ENCODE data around the gene ERC1. TPM values are rescaled to one million over a fixed set of nuclear protein-coding genes. Genes with fewer than 3 reads are reported as not detected.
A peak's percentile ranks its signal among the peaks of the same experiment; 100 is the strongest.

ERC1 gene
- total and polyA plus RNA-seq, 9 of the 15 experiments (the other 6 are each of a cell fraction or from before 2014, with no cell fraction given): 0.74 to 11.8 (median 4.8) TPM

DNA sequence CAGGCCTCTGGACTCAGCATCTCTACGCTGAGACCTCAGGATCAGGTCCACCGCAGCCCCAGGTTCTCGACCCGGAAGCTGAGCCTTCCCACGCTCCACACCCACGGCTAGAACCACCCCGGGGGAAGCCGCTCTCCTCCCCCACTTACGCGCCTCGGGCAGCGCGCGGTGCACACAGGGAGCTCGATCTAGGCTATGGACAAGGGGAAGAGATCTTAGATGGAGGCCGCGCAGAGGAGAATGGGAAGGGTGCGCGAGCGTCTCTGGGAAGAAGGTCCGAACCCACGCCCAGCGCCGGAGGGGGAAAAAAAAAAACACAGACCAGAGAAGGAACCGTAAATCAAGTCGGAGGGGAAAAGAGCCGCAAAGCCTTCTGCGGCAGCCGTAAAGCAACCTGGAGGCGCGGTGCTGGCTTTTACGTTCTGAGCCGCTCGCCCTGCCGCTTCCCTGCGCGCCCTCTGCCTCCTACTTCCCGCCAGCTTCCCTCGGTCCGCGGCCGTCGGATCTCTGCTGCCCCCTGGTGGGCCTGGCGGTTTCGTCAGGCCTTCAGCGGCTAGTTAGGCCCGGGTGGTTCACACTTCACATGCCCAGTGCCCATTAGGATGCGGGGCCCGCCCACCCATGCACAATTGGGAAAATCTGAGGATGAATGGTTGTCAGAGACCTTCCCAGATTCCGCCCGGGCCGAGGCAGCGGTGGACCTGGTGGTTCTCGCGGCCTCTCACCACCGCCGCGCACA lies 41.4 kb upstream of the ERC1 start, which contains the start of gene RAD52 (continued):
- TF ChIP-seq TBL1XR1 (IDR thresholded peaks at IDR 0.05; ENCODE audit: low read length in 2 of 2) (0 out of 4 replicates have a peak, but pooled peaks of 1 of the 2 experiments have one; percentile 17), HOXB6 (CRISPR knock-in tag; IDR thresholded peaks at IDR 0.05; ENCODE audit: borderline replicate concordance) (no peak), ZKSCAN1 (IDR thresholded peaks at IDR 0.05; ENCODE audit: low read depth, low read length) (no peak), GABPA (tag; conservative IDR thresholded peaks at IDR 0.05; ENCODE audit: low read depth) (peak; percentile 72), PML (IDR thresholded peaks at IDR 0.05; ENCODE audit: low read length) (peak; percentile 59), ETV6 (IDR thresholded peaks at IDR 0.05; ENCODE audit: borderline replicate concordance in 1 of 2, low read depth in 2 of 2, low read length in 1 of 2) (0 out of 4 replicates have a peak, but pooled peaks of 1 of the 2 experiments have one; percentile 42), ETV6 (CRISPR knock-in tag; IDR thresholded peaks at IDR 0.05; ENCODE audit: borderline replicate concordance) (no peak), CTBP1 (IDR thresholded peaks at IDR 0.05; ENCODE audit: borderline replicate concordance) (peak; percentile 70; the same call in 1 of the 2 replicates), CEBPB (tag; IDR thresholded peaks at IDR 0.05) (no peak), POLR2A (conservative IDR thresholded peaks at IDR 0.05) (peak; percentile 88), ZNF699 (CRISPR knock-in tag; IDR thresholded peaks at IDR 0.05; ENCODE audit: insufficient replicate concordance) (no peak), RFX5 (IDR thresholded peaks at IDR 0.05; ENCODE audit: low read depth, low read length) (no peak), ZNF347 (CRISPR knock-in tag; IDR thresholded peaks at IDR 0.05; ENCODE audit: low read depth) (no peak), NEUROD1 (IDR thresholded peaks at IDR 0.05; ENCODE audit: borderline replicate concordance, low read depth, low read length, partially characterized antibody) (peak; percentile 41), ESRRB (CRISPR knock-in tag; IDR thresholded peaks at IDR 0.05; ENCODE audit: borderline replicate concordance) (no peak)
- TF ChIP-seq, protein P1, sequence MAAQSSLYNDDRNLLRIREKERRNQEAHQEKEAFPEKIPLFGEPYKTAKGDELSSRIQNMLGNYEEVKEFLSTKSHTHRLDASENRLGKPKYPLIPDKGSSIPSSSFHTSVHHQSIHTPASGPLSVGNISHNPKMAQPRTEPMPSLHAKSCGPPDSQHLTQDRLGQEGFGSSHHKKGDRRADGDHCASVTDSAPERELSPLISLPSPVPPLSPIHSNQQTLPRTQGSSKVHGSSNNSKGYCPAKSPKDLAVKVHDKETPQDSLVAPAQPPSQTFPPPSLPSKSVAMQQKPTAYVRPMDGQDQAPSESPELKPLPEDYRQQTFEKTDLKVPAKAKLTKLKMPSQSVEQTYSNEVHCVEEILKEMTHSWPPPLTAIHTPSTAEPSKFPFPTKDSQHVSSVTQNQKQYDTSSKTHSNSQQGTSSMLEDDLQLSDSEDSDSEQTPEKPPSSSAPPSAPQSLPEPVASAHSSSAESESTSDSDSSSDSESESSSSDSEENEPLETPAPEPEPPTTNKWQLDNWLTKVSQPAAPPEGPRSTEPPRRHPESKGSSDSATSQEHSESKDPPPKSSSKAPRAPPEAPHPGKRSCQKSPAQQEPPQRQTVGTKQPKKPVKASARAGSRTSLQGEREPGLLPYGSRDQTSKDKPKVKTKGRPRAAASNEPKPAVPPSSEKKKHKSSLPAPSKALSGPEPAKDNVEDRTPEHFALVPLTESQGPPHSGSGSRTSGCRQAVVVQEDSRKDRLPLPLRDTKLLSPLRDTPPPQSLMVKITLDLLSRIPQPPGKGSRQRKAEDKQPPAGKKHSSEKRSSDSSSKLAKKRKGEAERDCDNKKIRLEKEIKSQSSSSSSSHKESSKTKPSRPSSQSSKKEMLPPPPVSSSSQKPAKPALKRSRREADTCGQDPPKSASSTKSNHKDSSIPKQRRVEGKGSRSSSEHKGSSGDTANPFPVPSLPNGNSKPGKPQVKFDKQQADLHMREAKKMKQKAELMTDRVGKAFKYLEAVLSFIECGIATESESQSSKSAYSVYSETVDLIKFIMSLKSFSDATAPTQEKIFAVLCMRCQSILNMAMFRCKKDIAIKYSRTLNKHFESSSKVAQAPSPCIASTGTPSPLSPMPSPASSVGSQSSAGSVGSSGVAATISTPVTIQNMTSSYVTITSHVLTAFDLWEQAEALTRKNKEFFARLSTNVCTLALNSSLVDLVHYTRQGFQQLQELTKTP (IDR thresholded peaks at IDR 0.05; ENCODE audit: low read depth in 1 of 2, partially characterized antibody in 2 of 2): peak in 1 of 2 experiments; percentile 96
- TF ChIP-seq, protein P2, sequence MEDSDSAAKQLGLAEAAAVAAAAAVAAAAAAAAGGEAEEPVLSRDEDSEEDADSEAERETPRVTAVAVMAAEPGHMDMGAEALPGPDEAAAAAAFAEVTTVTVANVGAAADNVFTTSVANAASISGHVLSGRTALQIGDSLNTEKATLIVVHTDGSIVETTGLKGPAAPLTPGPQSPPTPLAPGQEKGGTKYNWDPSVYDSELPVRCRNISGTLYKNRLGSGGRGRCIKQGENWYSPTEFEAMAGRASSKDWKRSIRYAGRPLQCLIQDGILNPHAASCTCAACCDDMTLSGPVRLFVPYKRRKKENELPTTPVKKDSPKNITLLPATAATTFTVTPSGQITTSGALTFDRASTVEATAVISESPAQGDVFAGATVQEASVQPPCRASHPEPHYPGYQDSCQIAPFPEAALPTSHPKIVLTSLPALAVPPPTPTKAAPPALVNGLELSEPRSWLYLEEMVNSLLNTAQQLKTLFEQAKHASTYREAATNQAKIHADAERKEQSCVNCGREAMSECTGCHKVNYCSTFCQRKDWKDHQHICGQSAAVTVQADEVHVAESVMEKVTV (CRISPR knock-in tag; IDR thresholded peaks at IDR 0.05): no peak; the same call in 1 of the 2 replicates
- TF ChIP-seq, protein P3, sequence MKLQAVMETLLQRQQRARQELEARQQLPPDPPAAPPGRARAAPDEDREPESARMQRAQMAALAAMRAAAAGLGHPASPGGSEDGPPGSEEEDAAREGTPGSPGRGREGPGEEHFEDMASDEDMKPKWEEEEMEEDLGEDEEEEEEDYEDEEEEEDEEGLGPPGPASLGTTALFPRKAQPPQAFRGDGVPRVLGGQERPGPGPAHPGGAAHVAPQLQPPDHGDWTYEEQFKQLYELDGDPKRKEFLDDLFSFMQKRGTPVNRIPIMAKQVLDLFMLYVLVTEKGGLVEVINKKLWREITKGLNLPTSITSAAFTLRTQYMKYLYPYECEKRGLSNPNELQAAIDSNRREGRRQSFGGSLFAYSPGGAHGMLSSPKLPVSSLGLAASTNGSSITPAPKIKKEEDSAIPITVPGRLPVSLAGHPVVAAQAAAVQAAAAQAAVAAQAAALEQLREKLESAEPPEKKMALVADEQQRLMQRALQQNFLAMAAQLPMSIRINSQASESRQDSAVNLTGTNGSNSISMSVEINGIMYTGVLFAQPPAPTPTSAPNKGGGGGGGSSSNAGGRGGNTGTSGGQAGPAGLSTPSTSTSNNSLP (IDR thresholded peaks at IDR 0.05; ENCODE audit: borderline replicate concordance, low read depth, low read length): no peak
- TF ChIP-seq, protein P4, sequence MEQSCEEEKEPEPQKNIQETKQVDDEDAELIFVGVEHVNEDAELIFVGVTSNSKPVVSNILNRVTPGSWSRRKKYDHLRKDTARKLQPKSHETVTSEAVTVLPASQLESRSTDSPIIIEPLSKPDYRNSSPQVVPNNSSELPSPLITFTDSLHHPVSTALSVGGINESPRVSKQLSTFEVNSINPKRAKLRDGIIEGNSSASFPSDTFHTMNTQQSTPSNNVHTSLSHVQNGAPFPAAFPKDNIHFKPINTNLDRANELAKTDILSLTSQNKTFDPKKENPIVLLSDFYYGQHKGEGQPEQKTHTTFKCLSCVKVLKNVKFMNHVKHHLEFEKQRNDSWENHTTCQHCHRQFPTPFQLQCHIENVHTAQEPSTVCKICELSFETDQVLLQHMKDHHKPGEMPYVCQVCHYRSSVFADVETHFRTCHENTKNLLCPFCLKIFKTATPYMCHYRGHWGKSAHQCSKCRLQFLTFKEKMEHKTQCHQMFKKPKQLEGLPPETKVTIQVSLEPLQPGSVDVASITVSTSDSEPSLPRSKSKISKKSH (CRISPR knock-in tag; IDR thresholded peaks at IDR 0.05): no peak

Measured in K562 (cell line).